WTC11 (cell line): Measurements from ENCODE around the gene CPHXL2. TPM values are rescaled to one million over a fixed set of nuclear protein-coding genes. Genes with fewer than 3 reads are reported as not detected.

ENCODE experiments used
- ATAC-seq: fragments of 200-7000 bp; cut with Tn5 transposase; 2 replicates; pipeline ENCODE4 v1.10.0; 2021; ENCODE audit warnings: mild to moderate bottlenecking, moderate library complexity
- CTCF ChIA-PET: fragments of 300-600 bp; sonication (Branson Sonifier 250); formaldehyde crosslinking; loops from one replicate; lab custom pipeline; 2021; ENCODE audit warnings: antibody characterized with exemption; lab: Charles Lee
- POLR2A ChIA-PET: fragments of 350-600 bp; sonication (Branson Sonifier 250); formaldehyde crosslinking; loops from one replicate; lab custom pipeline; 2021; ENCODE audit warnings: antibody characterized with exemption; lab: Charles Lee
- DNase-seq: peaks from one replicate; pipeline ENCODE4 v3.0.0; 2021; ENCODE audit warnings: low spot score
- H3K27ac Mint-ChIP-seq: 2 replicates; pipeline ENCODE4 v1.8.0; 2021; ENCODE audit warnings: mixed read lengths
- H3K27me3 Mint-ChIP-seq: 2 replicates; pipeline ENCODE4 v1.8.0; 2021; ENCODE audit warnings: low read depth, mild to moderate bottlenecking, moderate library complexity, mixed read lengths
- H3K36me3 Mint-ChIP-seq: 2 replicates; pipeline ENCODE4 v1.8.0; 2021; ENCODE audit warnings: mixed read lengths
- H3K4me1 Mint-ChIP-seq: 2 replicates; pipeline ENCODE4 v1.8.0; 2022; ENCODE audit warnings: mixed read lengths
- H3K4me3 Mint-ChIP-seq: 2 replicates; pipeline ENCODE4 v1.8.0; 2021; ENCODE audit warnings: mild to moderate bottlenecking, moderate library complexity, mixed read lengths
- H3K9me3 Mint-ChIP-seq: 2 replicates; pipeline ENCODE4 v1.8.0; 2021; ENCODE audit warnings: mixed read lengths
- ARID4B ChIP-seq: sonication (generic); formaldehyde crosslinking; IDR thresholded peaks from 2 replicates; pipeline ENCODE4 v1.8.0; 2023; ENCODE audit warnings: missing genetic modification reagents, mild to moderate bottlenecking, borderline replicate concordance
- ATF3 ChIP-seq: sonication (generic); formaldehyde crosslinking; conservative IDR thresholded peaks from 2 replicates; pipeline ENCODE4 v1.8.1; 2022; ENCODE audit warnings: mild to moderate bottlenecking, missing genetic modification reagents
- E2F4 ChIP-seq: sonication (generic); formaldehyde crosslinking; IDR thresholded peaks from 2 replicates; pipeline ENCODE4 v1.8.1; 2022; ENCODE audit warnings: low read depth, mild to moderate bottlenecking, moderate library complexity, missing genetic modification reagents, borderline replicate concordance
- EMX1 ChIP-seq: fragments of 250-450 bp; sonication (Bioruptor Pico); IDR thresholded peaks from 2 replicates; pipeline ENCODE4 v1.8.0; 2021; ENCODE audit warnings: mild to moderate bottlenecking
- ERG ChIP-seq: fragments of 250-450 bp; sonication (Bioruptor Pico); IDR thresholded peaks from 2 replicates; pipeline ENCODE4 v1.8.0; 2021; ENCODE audit warnings: mild to moderate bottlenecking
- ESRRA ChIP-seq: sonication (generic); formaldehyde crosslinking; IDR thresholded peaks from 2 replicates; pipeline ENCODE4 v1.8.1; 2022; ENCODE audit warnings: mild to moderate bottlenecking, missing genetic modification reagents, borderline replicate concordance
- ETV6 ChIP-seq: sonication (generic); formaldehyde crosslinking; IDR thresholded peaks from 2 replicates; pipeline ENCODE4 v1.8.1; 2022; ENCODE audit warnings: mild to moderate bottlenecking, missing genetic modification reagents
- JAZF1 ChIP-seq: fragments of 250-450 bp; sonication (Bioruptor Pico); IDR thresholded peaks from 2 replicates; pipeline ENCODE4 v1.9.0; 2021; ENCODE audit warnings: moderate library complexity, mild to moderate bottlenecking, inconsistent platforms
- NR1H2 ChIP-seq: sonication (generic); formaldehyde crosslinking; IDR thresholded peaks from 2 replicates; pipeline ENCODE4 v1.9.0; 2021; ENCODE audit warnings: mild to moderate bottlenecking, moderate library complexity, missing genetic modification reagents
- NR2C2 ChIP-seq: sonication (generic); formaldehyde crosslinking; IDR thresholded peaks from 2 replicates; pipeline ENCODE4 v1.8.0; 2022; ENCODE audit warnings: mild to moderate bottlenecking, missing genetic modification reagents
- PRRX2 ChIP-seq: fragments of 250-450 bp; sonication (Bioruptor Pico); IDR thresholded peaks from 2 replicates; pipeline ENCODE4 v1.8.0; 2021; ENCODE audit warnings: mild to moderate bottlenecking
- TP53 ChIP-seq: sonication (generic); formaldehyde crosslinking; IDR thresholded peaks from 2 replicates; pipeline ENCODE4 v1.8.1; 2023; ENCODE audit warnings: mild to moderate bottlenecking, missing genetic modification reagents
- USF2 ChIP-seq: sonication (generic); formaldehyde crosslinking; IDR thresholded peaks from 2 replicates; pipeline ENCODE4 v1.8.1; 2023; ENCODE audit warnings: mild to moderate bottlenecking, missing genetic modification reagents, moderate library complexity
- ZNF232 ChIP-seq: sonication (generic); formaldehyde crosslinking; IDR thresholded peaks from 2 replicates; pipeline ENCODE4 v1.8.0; 2022; ENCODE audit warnings: mild to moderate bottlenecking, missing genetic modification reagents
- ZNF512 ChIP-seq: sonication (generic); formaldehyde crosslinking; IDR thresholded peaks from 2 replicates; pipeline ENCODE4 v1.8.1; 2022; ENCODE audit warnings: missing genetic modification reagents, borderline replicate concordance
- total RNA-seq: library from RNA; stranded (reverse); gene quantifications from 3 replicates; pipeline ENCODE4 v1.2.3, GENCODE V29; 2021

The CPHXL2 gene
- total RNA-seq, 1 experiment from 2014 or later = not detected

- TF ChIP-seq ARID4B (CRISPR knock-in tag) (no peak), ZNF512 (CRISPR knock-in tag) (no peak), ZNF232 (CRISPR knock-in tag) (no peak), ATF3 (no peak), USF2 (no peak)
These were observed 47.7 kb downstream of the CPHXL2 start (continued) for GRCh38 chr16:75629132-75629531.

- Mint-ChIP-seq H3K27me3 (no peaks in the 10 kb centered on the region), H3K27ac (no peak overlapping the region), H3K36me3 (peaks cover 73% of the 10 kb centered on the region), H3K4me3 (no peak overlapping the region), H3K9me3 (no peaks in the 10 kb centered on the region), H3K4me1 (no peaks in the 10 kb centered on the region)
- TF ChIP-seq EMX1 (no peak), NR1H2 (CRISPR knock-in tag) (no peak), ETV6 (CRISPR knock-in tag) (no peak), TP53 (CRISPR knock-in tag) (no peak), JAZF1 (CRISPR knock-in tag) (no peak)
- DNase-seq (no peak), ATAC-seq (no peak)
- CTCF ChIA-PET = no interaction called here
- POLR2A ChIA-PET = no interaction called here
These were observed 48.5 kb downstream of the CPHXL2 start for GRCh38 chr16:75628351-75628750.

GRCh38 chr16:75627851-75628250 lies 49.0 kb downstream of the CPHXL2 start:
- no peak for TF ChIP-seq PRRX2 (CRISPR knock-in tag)
- TF ChIP-seq E2F4 (CRISPR knock-in tag) = no peak
- TF ChIP-seq ZNF512 (CRISPR knock-in tag) = no peak
- TF ChIP-seq NR2C2 (CRISPR knock-in tag) = no peak
- no peak for TF ChIP-seq ERG (CRISPR knock-in tag)
- TF ChIP-seq ESRRA (CRISPR knock-in tag) = no peak
- DNase-seq = no peak
- POLR2A ChIA-PET = interaction anchor here (0.5 kb wide), 1 partner anchor 12 kb away, joined by 4 read pairs; no protein-coding TSS in a partner anchor
- Mint-ChIP-seq H3K4me1 (no peaks in the 10 kb centered on the region), H3K27me3 (no peaks in the 10 kb centered on the region), H3K9me3 (no peaks in the 10 kb centered on the region), H3K4me3 (no peak overlapping the region), H3K36me3 (peaks cover 68% of the 10 kb centered on the region), H3K27ac (no peak overlapping the region)
- ATAC-seq = no peak
- CTCF ChIA-PET = no interaction called here
